Lower lobe of right lung (tissue), 2 donors: ENCODE results near the gene MCL1. TPM values are rescaled to one million over a fixed set of nuclear protein-coding genes. Genes with fewer than 3 reads are reported as not detected.
A peak's percentile ranks its signal among the peaks of the same experiment; 100 is the strongest.

ENCODE experiments used
- ATAC-seq, 2 donors: fragments of 200-7000 bp; cut with Tn5 transposase; one replicate each; pipeline ENCODE4 v1.9.1; 2020 to 2022; ENCODE audit warnings: mild to moderate bottlenecking in 2 of 2, moderate library complexity in 2 of 2
- DNase-seq: peaks from one replicate; pipeline ENCODE4 v3.0.0-alpha.2; 2020
- H3K27ac ChIP-seq: fragments of 200-600 bp; one replicate; pipeline ENCODE4 v1.8.0; 2022
- H3K27me3 ChIP-seq: fragments of 200-600 bp; one replicate; pipeline ENCODE4 v1.8.0; 2022; ENCODE audit warnings: low read depth
- H3K36me3 ChIP-seq: fragments of 200-600 bp; one replicate; pipeline ENCODE4 v1.8.0; 2022; ENCODE audit warnings: mild to moderate bottlenecking
- H3K4me1 ChIP-seq: fragments of 200-600 bp; one replicate; pipeline ENCODE4 v1.8.0; 2022
- H3K4me3 ChIP-seq: fragments of 200-600 bp; one replicate; pipeline ENCODE4 v1.8.0; 2022; ENCODE audit warnings: mild to moderate bottlenecking
- H3K9me3 ChIP-seq: fragments of 200-600 bp; one replicate; pipeline ENCODE4 v1.8.0; 2022
- CTCF ChIP-seq: fragments of 200-600 bp; IDR thresholded peaks from one replicate; pipeline ENCODE4 v1.8.0; 2022; ENCODE audit warnings: antibody characterized with exemption, mild to moderate bottlenecking
- intact Hi-C: fragments of 100-400 bp; cut with DNase I; formaldehyde crosslinking; loops from one replicate; pipeline ENCODE4 v1.11.0; 2022
- total RNA-seq: library from RNA; stranded (reverse); fragmentation: NEBNext Ultra II Directional; extraction: Animal tissue kit (Norgen Biotek cat#: 25700); gene quantifications from one replicate; pipeline ENCODE4 v1.2.1, GENCODE V29; 2021
- donor health status: DM: no; HTN: yes; CAD: no; lungs with severe emphysema.

Gene MCL1
- total RNA-seq, 1 donor from 2014 or later: 387 TPM

DNA sequence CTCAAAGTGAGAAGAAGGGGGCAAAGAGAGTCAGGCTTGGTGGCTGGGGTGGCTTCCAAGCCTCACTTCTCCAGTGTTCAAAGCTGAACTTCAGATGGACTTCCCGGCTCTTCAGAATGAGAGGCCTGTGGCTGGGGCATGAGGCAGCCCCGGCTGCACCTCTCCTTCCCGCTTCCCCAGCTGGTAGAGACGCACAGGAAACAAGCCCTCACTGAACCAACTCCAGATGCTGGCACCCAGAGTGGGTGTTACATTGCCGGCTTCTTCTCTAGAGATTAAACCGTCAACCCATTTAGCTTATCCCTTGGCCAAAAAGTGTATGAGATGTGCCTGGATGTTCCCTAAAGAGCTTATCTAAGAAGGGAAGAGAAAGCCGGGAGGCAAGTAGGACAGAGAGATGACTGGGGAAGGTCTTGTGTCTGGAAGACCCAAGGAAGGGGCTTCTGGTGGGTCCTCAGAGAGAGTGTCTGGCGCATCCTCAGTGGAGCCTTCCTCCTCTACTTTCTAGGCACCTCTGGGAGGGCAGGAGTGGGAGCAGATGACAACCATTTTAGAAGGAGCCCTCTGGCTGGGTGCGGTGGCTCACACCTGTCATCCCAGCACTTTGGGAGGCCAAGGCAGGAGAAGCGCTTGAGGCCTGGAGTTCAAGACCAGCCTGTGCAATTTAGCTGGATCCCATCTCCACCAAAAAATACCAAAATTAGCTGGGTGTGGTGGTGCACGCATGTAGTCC, 28.2 kb downstream of the MCL1 start:
- ATAC-seq (no peak), DNase-seq (no peak)
- no peaks in the 10 kb centered on the region for H3K9me3 ChIP-seq
- intact Hi-C loops: no loop called here
- H3K4me3 ChIP-seq: peak overlapping the region; percentile 67
- no peak for TF ChIP-seq CTCF
- H3K27ac ChIP-seq: peak overlapping the region; percentile 85
- H3K4me1 ChIP-seq: peaks cover 46% of the 10 kb centered on the region
- H3K36me3 ChIP-seq: peaks cover 15% of the 10 kb centered on the region
- no peaks in the 10 kb centered on the region for H3K27me3 ChIP-seq

GRCh38 chr1:150550222-150551050, 29.0 kb downstream of the MCL1 start:
- peak overlapping the region; percentile 85 for H3K27ac ChIP-seq
- H3K4me1 ChIP-seq: peaks cover 46% of the 10 kb centered on the region
- H3K27me3 ChIP-seq: no peaks in the 10 kb centered on the region
- peak; percentile 1 to 3 for ATAC-seq
- DNase-seq: no peak
- intact Hi-C loops: no loop called here
- H3K36me3 ChIP-seq: peaks cover 7% of the 10 kb centered on the region
- no peaks in the 10 kb centered on the region for H3K9me3 ChIP-seq
- peak overlapping the region; percentile 67 for H3K4me3 ChIP-seq
- no peak for TF ChIP-seq CTCF

GRCh38 chr1:150549496-150550221, 29.8 kb downstream of the MCL1 start:
- TF ChIP-seq CTCF: no peak

GRCh38 chr1:150548632-150549495, 30.5 kb downstream of the MCL1 start, which contains the start of gene ADAMTSL4:
Gene ADAMTSL4 (plus strand): TSS chr1:150549408. CDS start chr1:150552289, 2,881 bp downstream.
- peak; percentile 17 for TF ChIP-seq CTCF
- Histone ChIP-seq H3K4me3 (peak within 1 kb of the TSS; percentile 67), H3K27me3 (no peaks in the 10 kb centered on the region), H3K36me3 (no peaks in the 10 kb centered on the region), H3K27ac (peak within 1 kb of the TSS; percentile 85), H3K9me3 (no peaks in the 10 kb centered on the region), H3K4me1 (peaks cover 40% of the 10 kb centered on the region)
- ATAC-seq: peak; percentile 64 to 79
- DNase-seq: peak; percentile 86
- intact Hi-C loops: no loop called here

More at GRCh38 chr1:150549496-150550221, 29.8 kb downstream of the MCL1 start:
- H3K4me1 ChIP-seq: peaks cover 46% of the 10 kb centered on the region
- H3K27ac ChIP-seq: peak overlapping the region; percentile 85
- H3K27me3 ChIP-seq: no peaks in the 10 kb centered on the region
- DNase-seq (no peak), ATAC-seq (peak; percentile 0 to 7)
- no peaks in the 10 kb centered on the region for H3K36me3 ChIP-seq
- no peaks in the 10 kb centered on the region for H3K9me3 ChIP-seq
- intact Hi-C loops: no loop called here
- H3K4me3 ChIP-seq: peak overlapping the region; percentile 67

GRCh38 chr1:150548324-150548631, 31.1 kb downstream of the MCL1 start:
- intact Hi-C loops: no loop called here
- Histone ChIP-seq H3K9me3 (no peaks in the 10 kb centered on the region), H3K27me3 (no peaks in the 10 kb centered on the region), H3K4me1 (peaks cover 41% of the 10 kb centered on the region), H3K36me3 (no peaks in the 10 kb centered on the region), H3K4me3 (peak overlapping the region; percentile 67), H3K27ac (peak overlapping the region; percentile 85)
- no peak for TF ChIP-seq CTCF
- ATAC-seq (no peak), DNase-seq (no peak)
